ENCODE measurements around the gene ABTB1. TPM values are rescaled to one million over a fixed set of nuclear protein-coding genes. Genes with fewer than 3 reads are reported as not detected.

ABTB1 gene
- total and polyA plus RNA-seq, 2 experiments from 2014 or later, result 3.7 to 5.7 TPM

DNA sequence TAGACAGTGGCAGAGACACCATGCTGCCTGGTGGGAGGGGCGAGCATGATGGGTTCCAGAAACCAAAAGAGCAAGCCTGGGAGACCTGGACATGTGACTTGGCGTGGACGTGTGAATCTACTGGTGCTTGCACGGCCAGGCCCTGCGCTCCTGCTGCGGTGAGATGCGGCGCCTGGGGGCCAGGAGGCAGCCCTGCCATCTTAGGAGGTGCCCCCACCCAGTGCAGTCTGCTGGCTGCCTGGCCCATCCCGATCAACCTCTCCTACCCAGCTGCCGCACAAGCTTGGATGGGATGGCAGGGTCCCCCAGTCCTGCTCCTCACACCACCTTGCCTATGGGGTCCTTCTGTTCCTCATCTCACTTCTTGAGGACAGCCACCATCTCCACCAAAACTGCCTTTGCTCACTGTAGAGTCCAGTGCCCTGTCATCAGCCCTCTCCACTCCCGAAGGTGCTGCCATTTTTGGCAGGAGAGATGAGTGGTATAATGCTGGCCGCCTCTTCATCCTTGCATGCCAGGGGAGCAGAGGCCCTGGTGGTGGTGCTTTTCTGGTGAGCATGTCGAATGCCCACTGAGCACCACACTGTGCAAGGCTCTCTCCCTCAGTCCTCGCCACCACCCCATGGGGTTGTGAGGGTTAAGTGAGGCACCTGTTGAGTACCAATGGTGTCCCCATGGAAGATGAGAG lies 3.1 kb upstream of the ABTB1 start (continued):
- TF ChIP-seq, protein P1, sequence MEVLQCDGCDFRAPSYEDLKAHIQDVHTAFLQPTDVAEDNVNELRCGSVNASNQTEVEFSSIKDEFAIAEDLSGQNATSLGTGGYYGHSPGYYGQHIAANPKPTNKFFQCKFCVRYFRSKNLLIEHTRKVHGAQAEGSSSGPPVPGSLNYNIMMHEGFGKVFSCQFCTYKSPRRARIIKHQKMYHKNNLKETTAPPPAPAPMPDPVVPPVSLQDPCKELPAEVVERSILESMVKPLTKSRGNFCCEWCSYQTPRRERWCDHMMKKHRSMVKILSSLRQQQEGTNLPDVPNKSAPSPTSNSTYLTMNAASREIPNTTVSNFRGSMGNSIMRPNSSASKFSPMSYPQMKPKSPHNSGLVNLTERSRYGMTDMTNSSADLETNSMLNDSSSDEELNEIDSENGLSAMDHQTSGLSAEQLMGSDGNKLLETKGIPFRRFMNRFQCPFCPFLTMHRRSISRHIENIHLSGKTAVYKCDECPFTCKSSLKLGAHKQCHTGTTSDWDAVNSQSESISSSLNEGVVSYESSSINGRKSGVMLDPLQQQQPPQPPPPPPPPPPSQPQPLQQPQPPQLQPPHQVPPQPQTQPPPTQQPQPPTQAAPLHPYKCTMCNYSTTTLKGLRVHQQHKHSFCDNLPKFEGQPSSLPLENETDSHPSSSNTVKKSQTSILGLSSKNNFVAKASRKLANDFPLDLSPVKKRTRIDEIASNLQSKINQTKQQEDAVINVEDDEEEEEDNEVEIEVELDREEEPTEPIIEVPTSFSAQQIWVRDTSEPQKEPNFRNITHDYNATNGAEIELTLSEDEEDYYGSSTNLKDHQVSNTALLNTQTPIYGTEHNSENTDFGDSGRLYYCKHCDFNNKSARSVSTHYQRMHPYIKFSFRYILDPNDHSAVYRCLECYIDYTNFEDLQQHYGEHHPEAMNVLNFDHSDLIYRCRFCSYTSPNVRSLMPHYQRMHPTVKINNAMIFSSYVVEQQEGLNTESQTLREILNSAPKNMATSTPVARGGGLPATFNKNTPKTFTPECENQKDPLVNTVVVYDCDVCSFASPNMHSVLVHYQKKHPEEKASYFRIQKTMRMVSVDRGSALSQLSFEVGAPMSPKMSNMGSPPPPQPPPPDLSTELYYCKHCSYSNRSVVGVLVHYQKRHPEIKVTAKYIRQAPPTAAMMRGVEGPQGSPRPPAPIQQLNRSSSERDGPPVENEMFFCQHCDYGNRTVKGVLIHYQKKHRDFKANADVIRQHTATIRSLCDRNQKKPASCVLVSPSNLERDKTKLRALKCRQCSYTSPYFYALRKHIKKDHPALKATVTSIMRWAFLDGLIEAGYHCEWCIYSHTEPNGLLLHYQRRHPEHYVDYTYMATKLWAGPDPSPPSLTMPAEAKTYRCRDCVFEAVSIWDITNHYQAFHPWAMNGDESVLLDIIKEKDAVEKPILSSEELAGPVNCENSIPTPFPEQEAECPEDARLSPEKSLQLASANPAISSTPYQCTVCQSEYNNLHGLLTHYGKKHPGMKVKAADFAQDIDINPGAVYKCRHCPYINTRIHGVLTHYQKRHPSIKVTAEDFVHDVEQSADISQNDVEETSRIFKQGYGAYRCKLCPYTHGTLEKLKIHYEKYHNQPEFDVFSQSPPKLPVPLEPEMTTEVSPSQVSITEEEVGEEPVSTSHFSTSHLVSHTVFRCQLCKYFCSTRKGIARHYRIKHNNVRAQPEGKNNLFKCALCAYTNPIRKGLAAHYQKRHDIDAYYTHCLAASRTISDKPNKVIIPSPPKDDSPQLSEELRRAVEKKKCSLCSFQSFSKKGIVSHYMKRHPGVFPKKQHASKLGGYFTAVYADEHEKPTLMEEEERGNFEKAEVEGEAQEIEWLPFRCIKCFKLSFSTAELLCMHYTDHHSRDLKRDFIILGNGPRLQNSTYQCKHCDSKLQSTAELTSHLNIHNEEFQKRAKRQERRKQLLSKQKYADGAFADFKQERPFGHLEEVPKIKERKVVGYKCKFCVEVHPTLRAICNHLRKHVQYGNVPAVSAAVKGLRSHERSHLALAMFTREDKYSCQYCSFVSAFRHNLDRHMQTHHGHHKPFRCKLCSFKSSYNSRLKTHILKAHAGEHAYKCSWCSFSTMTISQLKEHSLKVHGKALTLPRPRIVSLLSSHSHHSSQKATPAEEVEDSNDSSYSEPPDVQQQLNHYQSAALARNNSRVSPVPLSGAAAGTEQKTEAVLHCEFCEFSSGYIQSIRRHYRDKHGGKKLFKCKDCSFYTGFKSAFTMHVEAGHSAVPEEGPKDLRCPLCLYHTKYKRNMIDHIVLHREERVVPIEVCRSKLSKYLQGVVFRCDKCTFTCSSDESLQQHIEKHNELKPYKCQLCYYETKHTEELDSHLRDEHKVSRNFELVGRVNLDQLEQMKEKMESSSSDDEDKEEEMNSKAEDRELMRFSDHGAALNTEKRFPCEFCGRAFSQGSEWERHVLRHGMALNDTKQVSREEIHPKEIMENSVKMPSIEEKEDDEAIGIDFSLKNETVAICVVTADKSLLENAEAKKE (CRISPR knock-in tag; IDR thresholded peaks at IDR 0.05), result no peak
- TF ChIP-seq, protein P2, sequence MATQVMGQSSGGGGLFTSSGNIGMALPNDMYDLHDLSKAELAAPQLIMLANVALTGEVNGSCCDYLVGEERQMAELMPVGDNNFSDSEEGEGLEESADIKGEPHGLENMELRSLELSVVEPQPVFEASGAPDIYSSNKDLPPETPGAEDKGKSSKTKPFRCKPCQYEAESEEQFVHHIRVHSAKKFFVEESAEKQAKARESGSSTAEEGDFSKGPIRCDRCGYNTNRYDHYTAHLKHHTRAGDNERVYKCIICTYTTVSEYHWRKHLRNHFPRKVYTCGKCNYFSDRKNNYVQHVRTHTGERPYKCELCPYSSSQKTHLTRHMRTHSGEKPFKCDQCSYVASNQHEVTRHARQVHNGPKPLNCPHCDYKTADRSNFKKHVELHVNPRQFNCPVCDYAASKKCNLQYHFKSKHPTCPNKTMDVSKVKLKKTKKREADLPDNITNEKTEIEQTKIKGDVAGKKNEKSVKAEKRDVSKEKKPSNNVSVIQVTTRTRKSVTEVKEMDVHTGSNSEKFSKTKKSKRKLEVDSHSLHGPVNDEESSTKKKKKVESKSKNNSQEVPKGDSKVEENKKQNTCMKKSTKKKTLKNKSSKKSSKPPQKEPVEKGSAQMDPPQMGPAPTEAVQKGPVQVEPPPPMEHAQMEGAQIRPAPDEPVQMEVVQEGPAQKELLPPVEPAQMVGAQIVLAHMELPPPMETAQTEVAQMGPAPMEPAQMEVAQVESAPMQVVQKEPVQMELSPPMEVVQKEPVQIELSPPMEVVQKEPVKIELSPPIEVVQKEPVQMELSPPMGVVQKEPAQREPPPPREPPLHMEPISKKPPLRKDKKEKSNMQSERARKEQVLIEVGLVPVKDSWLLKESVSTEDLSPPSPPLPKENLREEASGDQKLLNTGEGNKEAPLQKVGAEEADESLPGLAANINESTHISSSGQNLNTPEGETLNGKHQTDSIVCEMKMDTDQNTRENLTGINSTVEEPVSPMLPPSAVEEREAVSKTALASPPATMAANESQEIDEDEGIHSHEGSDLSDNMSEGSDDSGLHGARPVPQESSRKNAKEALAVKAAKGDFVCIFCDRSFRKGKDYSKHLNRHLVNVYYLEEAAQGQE (IDR thresholded peaks at IDR 0.05; ENCODE audit: unreplicated experiment), result no peak
- no peak for TF ChIP-seq ZNF331 (CRISPR knock-in tag; IDR thresholded peaks at IDR 0.05; ENCODE audit: low read depth)
- no peak for TF ChIP-seq ZNF114 (CRISPR knock-in tag; IDR thresholded peaks at IDR 0.05)
- no peak for TF ChIP-seq EZH2phosphoT487 (IDR thresholded peaks at IDR 0.05; ENCODE audit: unreplicated experiment)
